Muscle layer of colon (tissue), 2 donors: ENCODE data around the gene AGO4.
"Not testable (repeated sequence)": the region's sequence is repeated elsewhere in the genome, so short reads cannot be mapped to it uniquely, and the experiment has no call there.

Source experiments
- H3K27ac ChIP-seq: one replicate; pipeline ENCODE4 v1.7.0; 2013; ENCODE audit warnings: low read depth, mild to moderate bottlenecking, low read length, moderate library complexity
- H3K27me3 ChIP-seq, 2 donors: one replicate each; pipeline ENCODE4 v1.7.0; 2013; ENCODE audit warnings: low read length in 2 of 2, mild to moderate bottlenecking in 2 of 2; ENCODE audit not compliant: insufficient read depth in 2 of 2, control insufficient read depth in 1 of 2
- H3K36me3 ChIP-seq: one replicate; pipeline ENCODE4 v1.7.0; 2013; ENCODE audit warnings: mild to moderate bottlenecking, low read length; ENCODE audit not compliant: insufficient read depth
- H3K4me1 ChIP-seq: one replicate; pipeline ENCODE4 v1.7.0; 2013; ENCODE audit warnings: mild to moderate bottlenecking, low read length; ENCODE audit not compliant: insufficient read depth
- H3K4me3 ChIP-seq, 2 donors: one replicate each; pipeline ENCODE4 v1.7.0; 2013; ENCODE audit warnings: low read length in 2 of 2, low read depth in 1 of 2, mild to moderate bottlenecking in 1 of 2, moderate library complexity in 1 of 2
- H3K9ac ChIP-seq: one replicate; pipeline ENCODE4 v1.7.0; 2013; ENCODE audit warnings: low read length
- H3K9me3 ChIP-seq: one replicate; pipeline ENCODE4 v1.7.0; 2013; ENCODE audit warnings: mild to moderate bottlenecking, low read length
- donor health status: abdominal sarcoma.
- donor health status: Adenocarcinoma of cecum.

AGO4 gene

GRCh38 chr1:35851132-35851869, 43.5 kb downstream of the AGO4 start:
- H3K27me3 ChIP-seq, result no peaks in the 10 kb centered on the region
- H3K36me3 ChIP-seq, result peaks cover 29% of the 10 kb centered on the region
- peaks cover 29% of the 10 kb centered on the region for H3K4me1 ChIP-seq
- no peaks in the 10 kb centered on the region for H3K9me3 ChIP-seq
- H3K27ac ChIP-seq, result peak overlapping the region; percentile 36
- no peak overlapping the region for H3K4me3 ChIP-seq
- H3K9ac ChIP-seq, result no peak overlapping the region

GRCh38 chr1:35852241-35852640, 44.4 kb downstream of the AGO4 start:
- no peak overlapping the region for H3K4me3 ChIP-seq
- no peak overlapping the region for H3K27ac ChIP-seq
- H3K36me3 ChIP-seq, result peaks cover 29% of the 10 kb centered on the region
- peaks cover 29% of the 10 kb centered on the region for H3K4me1 ChIP-seq
- no peak overlapping the region for H3K9ac ChIP-seq
- no peaks in the 10 kb centered on the region for H3K27me3 ChIP-seq
- no peaks in the 10 kb centered on the region for H3K9me3 ChIP-seq

GRCh38 chr1:35854989-35855700, 47.3 kb downstream of the AGO4 start:
- peaks cover 29% of the 10 kb centered on the region for H3K36me3 ChIP-seq
- no peak overlapping the region for H3K9ac ChIP-seq
- H3K27ac ChIP-seq, result no peak overlapping the region
- H3K4me1 ChIP-seq, result peaks cover 22% of the 10 kb centered on the region
- H3K9me3 ChIP-seq, result no peaks in the 10 kb centered on the region
- H3K27me3 ChIP-seq, result no peaks in the 10 kb centered on the region
- H3K4me3 ChIP-seq, result no peak overlapping the region

GRCh38 chr1:35856964-35857363, 49.1 kb downstream of the AGO4 start:
- Histone ChIP-seq H3K9ac (no peak overlapping the region), H3K9me3 (no peaks in the 10 kb centered on the region), H3K27me3 (no peaks in the 10 kb centered on the region), H3K36me3 (peaks cover 29% of the 10 kb centered on the region), H3K4me1 (peaks cover 4% of the 10 kb centered on the region), H3K27ac (no peak overlapping the region), H3K4me3 (no peak overlapping the region)

GRCh38 chr1:35857830-35858229, 50.0 kb downstream of the AGO4 start:
- H3K9me3 ChIP-seq, result no peaks in the 10 kb centered on the region
- peaks cover 29% of the 10 kb centered on the region for H3K36me3 ChIP-seq
- H3K4me3 ChIP-seq, result no peak overlapping the region
- no peaks in the 10 kb centered on the region for H3K4me1 ChIP-seq
- no peak overlapping the region for H3K27ac ChIP-seq
- H3K27me3 ChIP-seq, result no peaks in the 10 kb centered on the region
- no peak overlapping the region for H3K9ac ChIP-seq

- Histone ChIP-seq H3K9me3 (no peaks in the 10 kb centered on the region), H3K4me3 (no peak overlapping the region), H3K27ac (no peak overlapping the region), H3K27me3 (no peaks in the 10 kb centered on the region), H3K9ac (no peak overlapping the region), H3K4me1 (no peaks in the 10 kb centered on the region), H3K36me3 (peaks cover 6% of the 10 kb centered on the region)
These were observed 52.9 kb downstream of the AGO4 start for GRCh38 chr1:35860696-35861095.

GRCh38 chr1:35863136-35863535, 55.3 kb downstream of the AGO4 start:
- no peaks in the 10 kb centered on the region for H3K36me3 ChIP-seq
- no peaks in the 10 kb centered on the region for H3K4me1 ChIP-seq
- H3K4me3 ChIP-seq, result no peak overlapping the region
- no peak overlapping the region for H3K27ac ChIP-seq
- H3K9me3 ChIP-seq, result no peaks in the 10 kb centered on the region
- no peaks in the 10 kb centered on the region for H3K27me3 ChIP-seq
- H3K9ac ChIP-seq, result no peak overlapping the region

GRCh38 chr1:35863881-35864625, 56.2 kb downstream of the AGO4 start:
- H3K27me3 ChIP-seq, result no peaks in the 10 kb centered on the region
- H3K9me3 ChIP-seq, result no peaks in the 10 kb centered on the region
- H3K4me3 ChIP-seq, result no peak overlapping the region
- no peak overlapping the region for H3K27ac ChIP-seq
- H3K4me1 ChIP-seq, result no peaks in the 10 kb centered on the region
- H3K36me3 ChIP-seq, result no peaks in the 10 kb centered on the region
- no peak overlapping the region for H3K9ac ChIP-seq

GRCh38 chr1:35864813-35865212, 57.0 kb downstream of the AGO4 start:
- no peak overlapping the region for H3K27ac ChIP-seq
- H3K9me3 ChIP-seq, result no peaks in the 10 kb centered on the region
- H3K27me3 ChIP-seq, result no peaks in the 10 kb centered on the region
- H3K4me1 ChIP-seq, result no peaks in the 10 kb centered on the region
- H3K4me3 ChIP-seq, result no peak overlapping the region
- no peaks in the 10 kb centered on the region for H3K36me3 ChIP-seq
- H3K9ac ChIP-seq, result no peak overlapping the region

GRCh38 chr1:35866991-35867390, 59.2 kb downstream of the AGO4 start:
- Histone ChIP-seq H3K36me3 (no peaks in the 10 kb centered on the region), H3K4me1 (no peaks in the 10 kb centered on the region), H3K27me3 (no peaks in the 10 kb centered on the region), H3K4me3 (no peak overlapping the region), H3K9ac (no peak overlapping the region), H3K27ac (no peak overlapping the region), H3K9me3 (no peaks in the 10 kb centered on the region)

- H3K27ac ChIP-seq, H3K4me3 ChIP-seq, H3K36me3 ChIP-seq, H3K9me3 ChIP-seq, H3K4me1 ChIP-seq, H3K9ac ChIP-seq, H3K27me3 ChIP-seq: not testable (repeated sequence)
These were observed 61.6 kb downstream of the AGO4 start for GRCh38 chr1:35869245-35869950.
